HEK293 (cell line): ENCODE data around the gene ETV6.

Experiments
- CTCF ChIA-PET: fragments of 350-600 bp; formaldehyde crosslinking; extraction: SDS; loops from one replicate; lab custom pipeline; 2021; ENCODE audit warnings: antibody characterized with exemption; lab: Yijun Ruan, JAX
- POLR2A ChIA-PET: fragments of 300-600 bp; formaldehyde crosslinking; extraction: SDS; loops from one replicate; lab custom pipeline; 2020; ENCODE audit warnings: antibody characterized with exemption, inconsistent platforms; lab: Yijun Ruan, JAX
- H3K27ac ChIP-seq: fragments of 200-500 bp; sonication (Bioruptor generic); 2 replicates; pipeline ENCODE4 v1.5.1; 2014; ENCODE audit warnings: low read depth, low read length, control low read depth, inconsistent platforms; ENCODE audit errors: extremely low read depth
- H3K36me3 ChIP-seq, 2 experiments: fragments of 200-500 bp in 1 of 2; sonication (Bioruptor generic) in 1 of 2; 1 replicate in 1 of 2; 2 replicates in 1 of 2; pipeline ENCODE4 v1.5.1; 2014 to 2017; ENCODE audit warnings: inconsistent platforms in 2 of 2, low read length in 2 of 2; ENCODE audit not compliant: control insufficient read depth in 2 of 2, insufficient read depth in 1 of 2
- H3K4me1 ChIP-seq: fragments of 200-500 bp; sonication (Bioruptor generic); 2 replicates; pipeline ENCODE4 v1.5.1; 2014; ENCODE audit warnings: mild to moderate bottlenecking, low read length, inconsistent platforms; ENCODE audit not compliant: control insufficient read depth, insufficient read depth
- H3K4me3 ChIP-seq: 2 replicates; pipeline ENCODE4 v1.5.1; 2011; ENCODE audit warnings: low read depth, mild to moderate bottlenecking, control low read depth, low read length, moderate library complexity
- H3K9me3 ChIP-seq: fragments of 200-500 bp; sonication (Bioruptor generic); 2 replicates; pipeline ENCODE4 v1.5.1; 2014; ENCODE audit warnings: low read depth, low read length, inconsistent platforms; ENCODE audit not compliant: control insufficient read depth, insufficient read depth
- ELK4 ChIP-seq: IDR thresholded peaks from 2 replicates; pipeline ENCODE4 v1.6.1; 2011; ENCODE audit warnings: mild to moderate bottlenecking, low read depth, low read length, borderline replicate concordance
- GLI4 ChIP-seq: fragments of 450-650 bp; formaldehyde crosslinking; IDR thresholded peaks from 2 replicates; pipeline ENCODE4 v1.5.1; 2016; ENCODE audit warnings: missing biosample characterization, missing genetic modification characterization
- GLIS1 ChIP-seq: fragments of 450-650 bp; formaldehyde crosslinking; IDR thresholded peaks from 2 replicates; pipeline ENCODE4 v1.5.1; 2016; ENCODE audit warnings: missing biosample characterization, missing genetic modification characterization
- KLF1 ChIP-seq: fragments of 450-650 bp; formaldehyde crosslinking; IDR thresholded peaks from 2 replicates; pipeline ENCODE4 v1.5.1; 2016; ENCODE audit warnings: missing biosample characterization, missing genetic modification characterization
- MYNN ChIP-seq: fragments of 450-650 bp; formaldehyde crosslinking; IDR thresholded peaks from 2 replicates; pipeline ENCODE4 v1.5.1; 2016; ENCODE audit warnings: missing biosample characterization, missing genetic modification characterization, borderline replicate concordance
- OSR2 ChIP-seq: fragments of 450-650 bp; formaldehyde crosslinking; IDR thresholded peaks from 2 replicates; pipeline ENCODE4 v1.5.1; 2016; ENCODE audit warnings: missing biosample characterization, missing genetic modification characterization
- PBX3 ChIP-seq: sonication (generic); formaldehyde crosslinking; IDR thresholded peaks from 2 replicates; pipeline ENCODE4 v1.8.1; 2022; ENCODE audit warnings: mild to moderate bottlenecking, moderate library complexity, missing genetic modification reagents
- PRDM1 ChIP-seq: fragments of 450-650 bp; formaldehyde crosslinking; IDR thresholded peaks from 2 replicates; pipeline ENCODE4; 2016; ENCODE audit warnings: missing biosample characterization, missing genetic modification characterization
- REPIN1 ChIP-seq: fragments of 450-650 bp; formaldehyde crosslinking; IDR thresholded peaks from 2 replicates; pipeline ENCODE4 v1.5.1; 2017; ENCODE audit warnings: missing biosample characterization, missing genetic modification characterization, low read depth
- ZBTB49 ChIP-seq: fragments of 450-650 bp; formaldehyde crosslinking; IDR thresholded peaks from 2 replicates; pipeline ENCODE4 v1.5.1; 2016; ENCODE audit warnings: missing biosample characterization, missing genetic modification characterization, low read depth
- ZFP69B ChIP-seq: fragments of 450-650 bp; formaldehyde crosslinking; IDR thresholded peaks from 2 replicates; pipeline ENCODE4 v1.5.1; 2016; ENCODE audit warnings: missing biosample characterization, missing genetic modification characterization
- ZNF10 ChIP-seq: fragments of 450-650 bp; formaldehyde crosslinking; IDR thresholded peaks from 2 replicates; pipeline ENCODE4 v1.5.1; 2017; ENCODE audit warnings: missing biosample characterization, missing genetic modification characterization
- ZNF132 ChIP-seq: fragments of 450-650 bp; formaldehyde crosslinking; IDR thresholded peaks from 2 replicates; pipeline ENCODE4 v1.5.1; 2017; ENCODE audit warnings: missing biosample characterization, missing genetic modification characterization, borderline replicate concordance
- ZNF138 ChIP-seq: fragments of 450-650 bp; formaldehyde crosslinking; IDR thresholded peaks from 2 replicates; pipeline ENCODE4 v1.5.1; 2016; ENCODE audit warnings: missing biosample characterization, missing genetic modification characterization, borderline replicate concordance
- ZNF16 ChIP-seq: fragments of 450-650 bp; formaldehyde crosslinking; IDR thresholded peaks from 2 replicates; pipeline ENCODE4 v1.5.1; 2016; ENCODE audit warnings: low read depth, missing biosample characterization, missing genetic modification characterization
- ZNF2 ChIP-seq: fragments of 450-650 bp; formaldehyde crosslinking; IDR thresholded peaks from 2 replicates; pipeline ENCODE4 v1.5.1; 2016; ENCODE audit warnings: missing biosample characterization, missing genetic modification characterization
- ZNF24 ChIP-seq: fragments of 450-650 bp; formaldehyde crosslinking; IDR thresholded peaks from 2 replicates; pipeline ENCODE4 v1.5.1; 2016; ENCODE audit warnings: missing biosample characterization, missing genetic modification characterization
- ZNF26 ChIP-seq: fragments of 450-650 bp; formaldehyde crosslinking; IDR thresholded peaks from 2 replicates; pipeline ENCODE4 v1.5.1; 2016; ENCODE audit warnings: missing biosample characterization, missing genetic modification characterization
- ZNF354C ChIP-seq: fragments of 450-650 bp; formaldehyde crosslinking; IDR thresholded peaks from 2 replicates; pipeline ENCODE4 v1.5.1; 2016; ENCODE audit warnings: missing biosample characterization, missing genetic modification characterization, low read depth, borderline replicate concordance
- ZNF529 ChIP-seq: fragments of 450-650 bp; formaldehyde crosslinking; IDR thresholded peaks from 2 replicates; pipeline ENCODE4 v1.5.1; 2017; ENCODE audit warnings: missing genetic modification characterization, missing biosample characterization; ENCODE audit not compliant: insufficient replicate concordance
- ZNF530 ChIP-seq: fragments of 450-650 bp; formaldehyde crosslinking; IDR thresholded peaks from 2 replicates; pipeline ENCODE4 v1.5.1; 2016; ENCODE audit warnings: low read depth, missing biosample characterization, missing genetic modification characterization
- ZNF558 ChIP-seq: fragments of 450-650 bp; formaldehyde crosslinking; IDR thresholded peaks from 2 replicates; pipeline ENCODE4 v1.5.1; 2016; ENCODE audit warnings: missing biosample characterization, missing genetic modification characterization
- ZNF621 ChIP-seq: fragments of 450-650 bp; formaldehyde crosslinking; IDR thresholded peaks from 2 replicates; pipeline ENCODE4 v1.5.1; 2017; ENCODE audit warnings: missing biosample characterization, missing genetic modification characterization
- ZNF624 ChIP-seq: fragments of 450-650 bp; formaldehyde crosslinking; IDR thresholded peaks from 2 replicates; pipeline ENCODE4 v1.5.1; 2017; ENCODE audit warnings: missing biosample characterization, missing genetic modification characterization
- ZNF654 ChIP-seq: fragments of 450-650 bp; formaldehyde crosslinking; IDR thresholded peaks from 2 replicates; pipeline ENCODE4 v1.5.1; 2016; ENCODE audit warnings: low read depth, missing biosample characterization, missing genetic modification characterization
- ZNF660 ChIP-seq: fragments of 450-650 bp; IDR thresholded peaks from 2 replicates; pipeline ENCODE4 v1.5.1; 2018; ENCODE audit warnings: missing biosample characterization, mild to moderate bottlenecking, missing genetic modification characterization
- ZNF76 ChIP-seq: fragments of 450-650 bp; formaldehyde crosslinking; IDR thresholded peaks from 2 replicates; pipeline ENCODE4; 2016; ENCODE audit warnings: low read depth, missing biosample characterization, missing genetic modification characterization, borderline replicate concordance
- ZNF785 ChIP-seq: fragments of 450-650 bp; formaldehyde crosslinking; IDR thresholded peaks from 2 replicates; pipeline ENCODE4 v1.5.1; 2016; ENCODE audit warnings: missing biosample characterization, missing genetic modification characterization
- ZXDB ChIP-seq: fragments of 450-650 bp; formaldehyde crosslinking; IDR thresholded peaks from 2 replicates; pipeline ENCODE4 v1.5.1; 2016; ENCODE audit warnings: missing biosample characterization, missing genetic modification characterization

Gene ETV6

GRCh38 chr12:11782914-11783420 lies 133.5 kb downstream of the ETV6 start:
- Histone ChIP-seq H3K9me3 (no peaks in the 10 kb centered on the region), H3K27ac (no peak overlapping the region), H3K36me3 (no peaks in the 10 kb centered on the region), H3K4me1 (no peaks in the 10 kb centered on the region), H3K4me3 (no peak overlapping the region)
- ChIA-PET CTCF (no interaction called here), POLR2A (no interaction called here)
- no peak for TF ChIP-seq KLF1 (tag by site-specific recombination)
- no peak for TF ChIP-seq ZNF660 (tag by site-specific recombination)
- TF ChIP-seq ZNF76 (tag by site-specific recombination): no peak
- no peak for TF ChIP-seq ZNF138 (tag by site-specific recombination)
- no peak for TF ChIP-seq ZNF354C (tag by site-specific recombination)
- TF ChIP-seq ZNF530 (tag by site-specific recombination): no peak
- no peak for TF ChIP-seq ZNF132 (tag by site-specific recombination)
- no peak for TF ChIP-seq ZBTB49
- TF ChIP-seq ZNF624 (tag by site-specific recombination): no peak
- TF ChIP-seq ZFP69B: no peak
- no peak for TF ChIP-seq ELK4
- TF ChIP-seq ZNF529 (tag by site-specific recombination): no peak
- TF ChIP-seq ZNF24 (tag by site-specific recombination): no peak
- TF ChIP-seq GLIS1 (tag by site-specific recombination): no peak
- no peak for TF ChIP-seq OSR2 (tag by site-specific recombination)
- TF ChIP-seq ZNF558: no peak
- no peak for TF ChIP-seq ZNF10 (tag by site-specific recombination)
- TF ChIP-seq MYNN (tag by site-specific recombination): no peak

- ChIA-PET POLR2A (no interaction called here), CTCF (no interaction called here)
- TF ChIP-seq ZNF16 (tag by site-specific recombination) (no peak), ZNF654 (tag by site-specific recombination) (no peak), PBX3 (CRISPR knock-in tag) (no peak), ZNF26 (no peak), PRDM1 (no peak), ZNF2 (tag by site-specific recombination) (no peak), GLI4 (tag by site-specific recombination) (no peak), ZXDB (tag by site-specific recombination) (no peak), ZNF785 (tag by site-specific recombination) (no peak), REPIN1 (tag by site-specific recombination) (no peak), ZNF621 (tag by site-specific recombination) (no peak)
- H3K9me3 ChIP-seq: no peaks in the 10 kb centered on the region
- H3K4me3 ChIP-seq: no peak overlapping the region
- no peaks in the 10 kb centered on the region for H3K36me3 ChIP-seq
- H3K27ac ChIP-seq: no peak overlapping the region
- no peaks in the 10 kb centered on the region for H3K4me1 ChIP-seq
Measured at GRCh38 chr12:11785712-11786111, 136.2 kb downstream of the ETV6 start.
